HG03280 (cell line): ENCODE data around the gene WFDC5.
"Not testable (repeated sequence)": the region's sequence is repeated elsewhere in the genome, so short reads cannot be mapped to it uniquely, and the experiment has no call there.

Experiments
- ATAC-seq: cut with Tn5 transposase; IDR thresholded peaks from one replicate; pipeline ENCODE4 v1.9.1; 2021; ENCODE audit warnings: mild to moderate bottlenecking, moderate library complexity; ENCODE audit not compliant: unreplicated experiment

WFDC5 gene

GRCh38 chr20:45114465-45115385 lies at the start of gene WFDC5:
Gene WFDC5, minus strand, starts transcription at chr20:45115174. Its CDS starts 91 bp downstream, at chr20:45115083.
- no peak for ATAC-seq

- ATAC-seq: no peak
These were observed 48.3 kb upstream of the WFDC5 start for GRCh38 chr20:45163083-45163803.

GRCh38 chr20:45157962-45158361 lies 43.0 kb upstream of the WFDC5 start:
- no peak for ATAC-seq

GRCh38 chr20:45156713-45157112 lies 41.7 kb upstream of the WFDC5 start:
- no peak for ATAC-seq

GRCh38 chr20:45154794-45155193 lies 39.8 kb upstream of the WFDC5 start:
- ATAC-seq: not testable (repeated sequence)

GRCh38 chr20:45154183-45154582 lies 39.2 kb upstream of the WFDC5 start:
- no peak for ATAC-seq

GRCh38 chr20:45153752-45154151 lies 38.8 kb upstream of the WFDC5 start:
- ATAC-seq: no peak

GRCh38 chr20:45153147-45153546 lies 38.2 kb upstream of the WFDC5 start:
- no peak for ATAC-seq

GRCh38 chr20:45152405-45152804 lies 37.4 kb upstream of the WFDC5 start:
- ATAC-seq: no peak

GRCh38 chr20:45149062-45149461 lies 34.1 kb upstream of the WFDC5 start:
- no peak for ATAC-seq

GRCh38 chr20:45140836-45141235 lies 25.9 kb upstream of the WFDC5 start:
- ATAC-seq: no peak

GRCh38 chr20:45139733-45140375 lies 24.9 kb upstream of the WFDC5 start:
- not testable (repeated sequence) for ATAC-seq

GRCh38 chr20:45138561-45139300 lies 23.8 kb upstream of the WFDC5 start:
- no peak for ATAC-seq

- no peak for ATAC-seq
These were observed 21.9 kb upstream of the WFDC5 start for GRCh38 chr20:45136911-45137310.

- ATAC-seq: no peak
These were observed 13.1 kb upstream of the WFDC5 start for GRCh38 chr20:45128099-45128498.

- ATAC-seq: no peak
These were observed 9.4 kb upstream of the WFDC5 start, which contains the start of gene WFDC12 for GRCh38 chr20:45124365-45124764. Gene WFDC12, minus strand, starts transcription at chr20:45124465. Its CDS starts 18 bp downstream, at chr20:45124447.

GRCh38 chr20:45121388-45121787 lies 6.4 kb upstream of the WFDC5 start:
- ATAC-seq: no peak

GRCh38 chr20:45119556-45120266 lies 4.7 kb upstream of the WFDC5 start:
- no peak for ATAC-seq

- ATAC-seq: no peak
These were observed 3.1 kb upstream of the WFDC5 start for GRCh38 chr20:45118028-45118427.

- no peak for ATAC-seq
These were observed 2.6 kb upstream of the WFDC5 start for GRCh38 chr20:45117581-45117980.
